Immature natural killer cell (primary cell): ENCODE results near the gene GARIN1A. TPM values are rescaled to one million over a fixed set of nuclear protein-coding genes. Genes with fewer than 3 reads are reported as not detected.

Experiments used
- DNase-seq, 3 donors: peaks; one replicate each; pipeline ENCODE4 v3.0.0; 2022; ENCODE audit warnings: mixed read lengths in 1 of 3
- H3K27ac Mint-ChIP-seq, 6 donors: one replicate each; pipeline ENCODE4 v1.8.0; 2020; ENCODE audit warnings: mixed read lengths in 6 of 6, mild to moderate bottlenecking in 5 of 6, inconsistent platforms in 4 of 6, moderate library complexity in 3 of 6
- H3K27me3 Mint-ChIP-seq, 3 donors: one replicate each; pipeline ENCODE4 v1.8.0; 2020 to 2021; ENCODE audit warnings: low read depth in 3 of 3, mild to moderate bottlenecking in 3 of 3, mixed read lengths in 3 of 3, moderate library complexity in 3 of 3, inconsistent platforms in 1 of 3
- H3K36me3 Mint-ChIP-seq, 3 donors: one replicate each; pipeline ENCODE4 v1.8.0; 2020; ENCODE audit warnings: mixed read lengths in 3 of 3, inconsistent platforms in 2 of 3, mild to moderate bottlenecking in 2 of 3
- H3K4me1 Mint-ChIP-seq, 2 donors: one replicate each; pipeline ENCODE4 v1.8.0; 2020; ENCODE audit warnings: inconsistent platforms in 2 of 2, mild to moderate bottlenecking in 2 of 2, mixed read lengths in 2 of 2, moderate library complexity in 1 of 2
- H3K4me3 Mint-ChIP-seq, 5 donors: one replicate each; pipeline ENCODE4 v1.8.0; 2020; ENCODE audit warnings: mild to moderate bottlenecking in 5 of 5, mixed read lengths in 5 of 5, inconsistent platforms in 3 of 5, moderate library complexity in 3 of 5
- H3K9me3 Mint-ChIP-seq, 6 donors: one replicate each; pipeline ENCODE4 v1.8.0; 2020; ENCODE audit warnings: mild to moderate bottlenecking in 6 of 6, mixed read lengths in 6 of 6, inconsistent platforms in 4 of 6, moderate library complexity in 3 of 6
- polyA plus RNA-seq, 3 donors: library from polyadenylated mRNA; unstranded; fragments of 300-500 nt; fragmentation: Illumina TruSeq; gene quantifications; one replicate each; pipeline ENCODE4 v1.2.3, GENCODE V29; 2021

Gene GARIN1A
- polyA plus RNA-seq, 3 donors from 2014 or later, result not detected

- H3K4me3 Mint-ChIP-seq, result no peak overlapping the region
- peaks cover 5% of the 10 kb centered on the region in 2 donors for H3K4me1 Mint-ChIP-seq
Measured at GRCh38 chr7:128692623-128693270, 20.7 kb downstream of the GARIN1A start.

GRCh38 chr7:128693373-128694015, 21.4 kb downstream of the GARIN1A start:
- Mint-ChIP-seq H3K27ac (no peak overlapping the region), H3K4me3 (no peak overlapping the region), H3K9me3 (peaks cover 0 to 1% (median 0%) of the 10 kb centered on the region in 6 donors), H3K4me1 (peaks cover 5 to 12% of the 10 kb centered on the region in 2 donors), H3K27me3 (peaks cover 12 to 21% (median 14%) of the 10 kb centered on the region in 3 donors), H3K36me3 (no peaks in the 10 kb centered on the region)
- no peak for DNase-seq

More at GRCh38 chr7:128692623-128693270, 20.7 kb downstream of the GARIN1A start:
- H3K27me3 Mint-ChIP-seq, result peaks cover 10 to 16% (median 13%) of the 10 kb centered on the region in 3 donors
- no peak overlapping the region for H3K27ac Mint-ChIP-seq
- H3K36me3 Mint-ChIP-seq, result no peaks in the 10 kb centered on the region
- no peak for DNase-seq
- peaks cover 0 to 1% (median 0%) of the 10 kb centered on the region in 6 donors for H3K9me3 Mint-ChIP-seq

DNA sequence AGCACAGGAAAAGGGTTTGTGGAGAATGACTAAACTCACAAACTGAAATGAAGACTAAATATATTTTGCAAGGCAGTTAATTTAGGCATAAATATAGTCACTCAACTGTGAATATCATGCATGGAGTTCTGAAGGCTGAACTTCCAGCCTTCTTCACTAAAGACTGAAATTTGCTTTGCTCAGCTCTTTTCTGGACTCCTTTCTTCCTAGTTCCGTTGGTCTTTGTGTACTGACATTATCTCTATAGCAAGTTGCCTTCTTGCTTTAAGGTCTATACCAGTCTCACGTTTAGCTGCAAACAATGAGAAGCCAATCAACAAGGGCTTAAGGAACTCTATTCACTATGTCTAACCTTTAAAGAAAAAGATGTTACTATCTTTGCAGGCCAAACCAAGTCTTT, 22.6 kb downstream of the GARIN1A start:
- peaks cover 12 to 24% (median 18%) of the 10 kb centered on the region in 3 donors for H3K27me3 Mint-ChIP-seq
- H3K4me1 Mint-ChIP-seq, result peaks cover 5 to 12% of the 10 kb centered on the region in 2 donors
- no peaks in the 10 kb centered on the region for H3K36me3 Mint-ChIP-seq
- H3K9me3 Mint-ChIP-seq, result peaks cover 0 to 1% (median 0%) of the 10 kb centered on the region in 6 donors
- H3K4me3 Mint-ChIP-seq, result no peak overlapping the region
- no peak for DNase-seq
- H3K27ac Mint-ChIP-seq, result no peak overlapping the region

- H3K9me3 Mint-ChIP-seq, result peaks cover 0 to 1% (median 0%) of the 10 kb centered on the region in 6 donors
- H3K27ac Mint-ChIP-seq, result no peak overlapping the region
- H3K4me1 Mint-ChIP-seq, result peaks cover 5 to 12% of the 10 kb centered on the region in 2 donors
- peak; percentile 5 to 7 (median 7) for DNase-seq
- no peaks in the 10 kb centered on the region for H3K36me3 Mint-ChIP-seq
- peak overlapping the region; percentile 41 to 73 (median 66) for H3K4me3 Mint-ChIP-seq
- peaks cover 9 to 31% (median 18%) of the 10 kb centered on the region in 3 donors for H3K27me3 Mint-ChIP-seq
Measured at GRCh38 chr7:128697302-128697905, 25.3 kb downstream of the GARIN1A start.

GRCh38 chr7:128699196-128699712, 27.2 kb downstream of the GARIN1A start:
- Mint-ChIP-seq H3K4me1 (peaks cover 5 to 12% of the 10 kb centered on the region in 2 donors), H3K27me3 (peaks cover 15 to 31% (median 18%) of the 10 kb centered on the region in 3 donors), H3K27ac (no peak overlapping the region), H3K4me3 (no peak overlapping the region), H3K36me3 (no peaks in the 10 kb centered on the region), H3K9me3 (peaks cover 0 to 1% (median 0%) of the 10 kb centered on the region in 6 donors)
- no peak for DNase-seq

DNA sequence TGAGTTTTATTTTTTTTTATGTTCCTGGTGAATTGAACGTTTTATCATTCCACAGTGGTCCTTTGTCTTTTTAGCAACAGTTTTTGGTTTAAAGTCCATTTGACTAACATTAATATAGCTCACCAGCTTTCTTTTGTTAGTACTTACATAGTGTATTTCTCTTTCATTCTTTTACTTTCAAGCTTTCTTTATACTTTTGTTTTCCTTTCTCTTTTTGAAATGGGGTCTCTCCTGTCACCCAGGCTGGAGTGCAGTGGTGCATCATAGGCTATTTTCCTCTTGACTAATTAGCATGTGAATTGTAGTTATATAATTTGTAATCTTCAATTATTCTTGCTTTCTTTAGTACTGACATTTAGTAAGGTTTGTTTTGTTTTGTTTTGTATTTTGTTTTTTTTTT, 27.8 kb downstream of the GARIN1A start:
- Mint-ChIP-seq H3K27me3 (peaks cover 15 to 31% (median 18%) of the 10 kb centered on the region in 3 donors), H3K36me3 (no peaks in the 10 kb centered on the region), H3K4me3 (no peak overlapping the region), H3K9me3 (peaks cover 0 to 1% (median 0%) of the 10 kb centered on the region in 6 donors), H3K27ac (no peak overlapping the region), H3K4me1 (peaks cover 5 to 12% of the 10 kb centered on the region in 2 donors)
- no peak for DNase-seq

- H3K36me3 Mint-ChIP-seq, result no peaks in the 10 kb centered on the region
- no peak overlapping the region for H3K4me3 Mint-ChIP-seq
- DNase-seq, result no peak
- H3K4me1 Mint-ChIP-seq, result peaks cover 5 to 12% of the 10 kb centered on the region in 2 donors
- no peak overlapping the region for H3K27ac Mint-ChIP-seq
- peaks cover 0 to 1% (median 0%) of the 10 kb centered on the region in 6 donors for H3K9me3 Mint-ChIP-seq
- H3K27me3 Mint-ChIP-seq, result peaks cover 12 to 32% (median 17%) of the 10 kb centered on the region in 3 donors
Measured at GRCh38 chr7:128701062-128701785, 29.1 kb downstream of the GARIN1A start.

DNA sequence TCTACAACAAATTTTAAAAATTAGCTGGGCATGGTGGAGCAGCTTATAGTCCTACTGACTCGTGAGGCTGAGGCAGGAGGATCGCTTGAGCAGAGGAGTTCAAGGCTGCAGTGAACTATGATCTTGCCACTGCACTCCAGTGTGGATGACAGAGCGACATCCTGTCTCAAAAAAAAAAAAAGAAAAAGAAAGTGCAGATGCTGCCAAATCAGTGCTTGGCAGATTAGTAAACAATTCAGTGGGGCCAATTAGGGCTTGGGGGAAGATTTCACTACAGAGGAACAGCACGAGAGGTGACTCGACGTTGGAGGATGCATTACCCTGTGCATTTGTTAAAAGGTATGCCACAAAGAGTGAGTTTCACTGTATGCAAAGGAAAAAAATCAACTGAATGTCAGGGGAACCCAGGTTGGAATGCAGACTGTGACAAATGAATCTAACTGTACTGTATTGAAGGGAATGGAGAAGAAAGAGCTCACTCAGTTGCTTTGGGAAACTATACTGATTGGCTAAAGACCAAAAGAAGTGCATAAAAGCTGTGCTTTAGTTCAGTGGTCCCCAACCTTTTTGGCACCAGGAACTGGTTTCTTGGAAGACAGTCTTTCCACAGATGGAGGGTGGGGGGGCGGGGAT, 31.6 kb downstream of the GARIN1A start:
- Mint-ChIP-seq H3K36me3 (no peaks in the 10 kb centered on the region), H3K4me1 (no peaks in the 10 kb centered on the region), H3K9me3 (peaks cover 0 to under 1% (median 0%) of the 10 kb centered on the region in 6 donors), H3K27me3 (peaks cover 3 to 15% (median 6%) of the 10 kb centered on the region in 3 donors), H3K27ac (no peak overlapping the region), H3K4me3 (no peak overlapping the region)
- DNase-seq, result no peak

- Mint-ChIP-seq H3K9me3 (no peaks in the 10 kb centered on the region), H3K4me3 (no peak overlapping the region), H3K27ac (no peak overlapping the region), H3K27me3 (peaks cover 8 to 12% (median 10%) of the 10 kb centered on the region in 3 donors), H3K36me3 (no peaks in the 10 kb centered on the region), H3K4me1 (no peaks in the 10 kb centered on the region)
- DNase-seq, result no peak
Measured at GRCh38 chr7:128705891-128706333, 33.8 kb downstream of the GARIN1A start.

GRCh38 chr7:128707752-128708151, 35.7 kb downstream of the GARIN1A start:
- Mint-ChIP-seq H3K4me1 (no peaks in the 10 kb centered on the region), H3K9me3 (no peaks in the 10 kb centered on the region), H3K4me3 (no peak overlapping the region), H3K36me3 (peaks cover 0 to 4% (median 0%) of the 10 kb centered on the region in 3 donors), H3K27me3 (peaks cover 7 to 12% (median 7%) of the 10 kb centered on the region in 3 donors), H3K27ac (no peak overlapping the region)
- no peak for DNase-seq

- Mint-ChIP-seq H3K4me1 (no peaks in the 10 kb centered on the region), H3K27ac (no peak overlapping the region)
Measured at GRCh38 chr7:128708235-128708634, 36.1 kb downstream of the GARIN1A start.

DNA sequence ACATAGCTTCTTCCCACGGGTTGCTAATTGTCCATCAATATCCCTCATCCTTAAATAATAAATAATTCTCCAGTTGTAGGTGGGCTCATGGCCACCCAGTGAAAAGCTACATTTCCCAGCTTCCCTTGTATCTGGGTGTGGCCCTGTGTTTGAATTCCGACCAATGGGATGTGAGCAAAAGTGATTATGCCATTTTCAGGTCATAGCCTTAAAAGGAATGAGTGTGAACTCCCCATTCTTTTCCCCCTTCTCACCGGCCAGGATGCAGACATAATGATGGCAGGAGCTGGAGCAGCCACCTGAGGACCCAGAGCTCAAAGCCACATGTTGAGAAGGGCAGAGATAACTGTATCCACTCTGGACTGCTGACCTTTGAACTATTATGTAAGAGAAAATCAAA, 36.7 kb downstream of the GARIN1A start:
- Mint-ChIP-seq H3K36me3 (peaks cover 0 to 4% (median 0%) of the 10 kb centered on the region in 3 donors), H3K27me3 (peaks cover 4 to 10% (median 7%) of the 10 kb centered on the region in 3 donors), H3K27ac (no peak overlapping the region), H3K4me1 (no peaks in the 10 kb centered on the region), H3K4me3 (no peak overlapping the region), H3K9me3 (no peaks in the 10 kb centered on the region)
- DNase-seq, result no peak

More at GRCh38 chr7:128708235-128708634, 36.1 kb downstream of the GARIN1A start:
- H3K27me3 Mint-ChIP-seq, result peaks cover 6 to 10% (median 7%) of the 10 kb centered on the region in 3 donors
- H3K9me3 Mint-ChIP-seq, result no peaks in the 10 kb centered on the region
- H3K36me3 Mint-ChIP-seq, result peaks cover 0 to 4% (median 0%) of the 10 kb centered on the region in 3 donors
- no peak for DNase-seq
- H3K4me3 Mint-ChIP-seq, result no peak overlapping the region

DNA sequence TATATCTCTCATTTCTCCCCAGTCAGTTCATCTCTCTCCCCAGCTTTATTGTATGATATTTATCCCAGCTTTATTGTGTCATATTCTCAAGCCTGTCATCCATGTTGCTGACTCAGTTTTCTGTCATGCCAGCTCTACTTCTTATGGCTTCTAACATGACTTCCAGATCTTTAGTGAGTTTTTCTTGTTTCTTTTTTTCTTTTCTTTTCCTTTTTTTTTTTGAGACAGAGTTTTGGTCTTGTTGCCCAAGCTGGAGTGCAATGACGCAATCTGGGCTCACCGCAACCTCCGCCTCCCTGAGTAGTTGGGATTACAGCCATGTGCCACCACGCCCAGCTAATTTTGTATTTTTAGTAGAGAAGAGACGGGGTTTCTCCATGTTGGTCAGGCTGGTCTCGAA, 38.4 kb downstream of the GARIN1A start:
- no peak overlapping the region for H3K4me3 Mint-ChIP-seq

More for the DNA sequence above, 38.4 kb downstream of the GARIN1A start:
- no peaks in the 10 kb centered on the region for H3K9me3 Mint-ChIP-seq
- no peaks in the 10 kb centered on the region for H3K4me1 Mint-ChIP-seq
- DNase-seq, result no peak
- peaks cover 0 to 4% (median 0%) of the 10 kb centered on the region in 3 donors for H3K36me3 Mint-ChIP-seq
- H3K27me3 Mint-ChIP-seq, result peaks cover 4 to 10% (median 7%) of the 10 kb centered on the region in 3 donors
- H3K27ac Mint-ChIP-seq, result no peak overlapping the region
